ENCODE measurements around the gene VPS35L. TPM values are rescaled to one million over a fixed set of nuclear protein-coding genes. Genes with fewer than 3 reads are reported as not detected.

Gene VPS35L
- total and polyA plus RNA-seq, 2 of the 13 experiments (the other 11 are each of a cell fraction or from before 2014, with no cell fraction given), result 1.4 to 1.6 TPM

DNA sequence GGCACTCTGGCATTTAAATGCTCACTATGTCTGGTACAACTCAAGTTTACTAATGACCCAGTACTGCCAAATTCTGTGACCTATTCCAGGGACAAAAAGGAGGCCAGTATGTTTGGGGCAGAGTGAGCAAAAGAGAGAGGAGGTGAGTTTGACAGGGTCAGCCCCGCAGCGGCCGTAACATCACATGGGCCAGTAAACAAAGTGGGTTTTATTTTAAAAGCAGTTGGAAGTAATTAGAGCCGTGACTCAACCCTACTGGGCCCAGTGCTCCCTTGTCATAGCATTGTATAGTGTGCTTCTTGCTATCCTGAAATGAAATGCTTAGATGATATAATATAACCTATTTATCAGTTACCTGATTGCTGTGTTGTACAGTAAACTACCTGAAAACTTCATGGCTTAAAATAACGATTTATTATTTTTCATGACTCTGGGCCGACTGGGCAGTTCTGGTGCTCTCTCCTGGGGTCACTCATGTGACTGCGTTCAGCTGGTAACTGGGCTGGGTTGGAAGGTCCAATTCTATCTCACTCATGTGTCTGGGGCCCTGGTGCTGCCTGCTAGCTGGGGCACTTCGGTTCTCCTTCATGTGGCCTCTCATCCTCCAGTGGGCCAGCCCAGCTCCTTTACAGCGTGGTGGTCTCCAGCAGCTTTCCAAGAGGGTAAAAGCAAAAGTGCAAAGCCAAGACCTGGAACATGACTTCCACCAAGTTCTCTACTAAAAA is 189.9 kb downstream of the VPS35L start (continued):
- TF ChIP-seq, protein P1, sequence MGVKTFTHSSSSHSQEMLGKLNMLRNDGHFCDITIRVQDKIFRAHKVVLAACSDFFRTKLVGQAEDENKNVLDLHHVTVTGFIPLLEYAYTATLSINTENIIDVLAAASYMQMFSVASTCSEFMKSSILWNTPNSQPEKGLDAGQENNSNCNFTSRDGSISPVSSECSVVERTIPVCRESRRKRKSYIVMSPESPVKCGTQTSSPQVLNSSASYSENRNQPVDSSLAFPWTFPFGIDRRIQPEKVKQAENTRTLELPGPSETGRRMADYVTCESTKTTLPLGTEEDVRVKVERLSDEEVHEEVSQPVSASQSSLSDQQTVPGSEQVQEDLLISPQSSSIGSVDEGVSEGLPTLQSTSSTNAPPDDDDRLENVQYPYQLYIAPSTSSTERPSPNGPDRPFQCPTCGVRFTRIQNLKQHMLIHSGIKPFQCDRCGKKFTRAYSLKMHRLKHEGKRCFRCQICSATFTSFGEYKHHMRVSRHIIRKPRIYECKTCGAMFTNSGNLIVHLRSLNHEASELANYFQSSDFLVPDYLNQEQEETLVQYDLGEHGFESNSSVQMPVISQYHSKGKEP (CRISPR knock-in tag; IDR thresholded peaks at IDR 0.05), result no peak

DNA sequence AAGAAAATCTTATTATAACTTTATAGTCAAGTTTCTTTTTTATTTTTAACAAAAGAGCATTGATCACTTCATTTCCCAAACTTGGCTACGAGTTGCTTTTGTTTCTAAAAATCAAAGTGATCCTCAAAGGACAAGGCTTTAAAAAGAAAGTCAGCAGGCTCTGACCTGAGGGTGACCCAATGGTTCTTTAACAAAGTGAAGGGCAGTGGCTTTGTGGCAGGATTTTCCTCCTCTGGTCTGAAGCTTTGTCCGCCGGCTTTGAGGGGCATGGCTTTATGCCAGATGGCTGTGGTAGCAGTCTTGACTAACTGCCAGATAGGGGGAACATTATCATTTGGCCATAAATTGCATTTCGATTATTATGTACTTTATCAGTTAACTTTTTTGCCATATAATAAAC is 191.1 kb downstream of the VPS35L start:
- Histone ChIP-seq H3K4me3 (replicated peaks in 1 of 3; ENCODE audit: insufficient read depth in 1 of 3, low read depth in 2 of 3, low read length in 3 of 3) (no peak overlapping the region), H3K27me3 (ENCODE audit: control insufficient read depth in 1 of 2, insufficient read depth in 2 of 2, low read length in 2 of 2) (no peaks in the 10 kb centered on the region), H3K79me2 (ENCODE audit: insufficient read depth, low read length) (no peaks in the 10 kb centered on the region), H3K36me3 (replicated peaks in 1 of 2; ENCODE audit: control insufficient read depth in 1 of 2, insufficient read depth in 2 of 2, low read length in 2 of 2) (no peaks in the 10 kb centered on the region), H3K27ac (ENCODE audit: extremely low read length, insufficient read depth, low read length) (no peak overlapping the region), H3K9ac (ENCODE audit: insufficient read depth, low read depth, low read length) (no peak overlapping the region), H4K20me1 (ENCODE audit: insufficient read depth, low read length) (no peaks in the 10 kb centered on the region), H3K4me1 (ENCODE audit: insufficient read depth, low read length) (peaks cover 54% of the 10 kb centered on the region), H2AFZ (ENCODE audit: low read length) (no peak overlapping the region), H3K4me2 (ENCODE audit: low read depth, low read length) (no peak overlapping the region), H3K9me3 (ENCODE audit: low read length) (no peaks in the 10 kb centered on the region)
- BruUV-seq (replicated peaks), result no TSS peak
- ATAC-seq (no peak), FAIRE-seq (no peak), DNase-seq (ENCODE audit: low spot score) (no peak)
- intact Hi-C loops (cut with micrococcal nuclease; ENCODE audit: unreplicated experiment), result no loop called here
- no peak for TF ChIP-seq ZNF616 (CRISPR knock-in tag; IDR thresholded peaks at IDR 0.05; ENCODE audit: low read depth)
- no peak for TF ChIP-seq SIX1 (CRISPR knock-in tag; IDR thresholded peaks at IDR 0.05; ENCODE audit: borderline replicate concordance)
- TF ChIP-seq, protein P2, sequence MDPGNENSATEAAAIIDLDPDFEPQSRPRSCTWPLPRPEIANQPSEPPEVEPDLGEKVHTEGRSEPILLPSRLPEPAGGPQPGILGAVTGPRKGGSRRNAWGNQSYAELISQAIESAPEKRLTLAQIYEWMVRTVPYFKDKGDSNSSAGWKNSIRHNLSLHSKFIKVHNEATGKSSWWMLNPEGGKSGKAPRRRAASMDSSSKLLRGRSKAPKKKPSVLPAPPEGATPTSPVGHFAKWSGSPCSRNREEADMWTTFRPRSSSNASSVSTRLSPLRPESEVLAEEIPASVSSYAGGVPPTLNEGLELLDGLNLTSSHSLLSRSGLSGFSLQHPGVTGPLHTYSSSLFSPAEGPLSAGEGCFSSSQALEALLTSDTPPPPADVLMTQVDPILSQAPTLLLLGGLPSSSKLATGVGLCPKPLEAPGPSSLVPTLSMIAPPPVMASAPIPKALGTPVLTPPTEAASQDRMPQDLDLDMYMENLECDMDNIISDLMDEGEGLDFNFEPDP (CRISPR knock-in tag; conservative IDR thresholded peaks at IDR 0.05), result no peak
- no peak for TF ChIP-seq ZMYM2 (CRISPR knock-in tag; IDR thresholded peaks at IDR 0.05)
- CTCF ChIA-PET (ENCODE audit: low intra/inter-chr PET ratio, low total read pairs), result no interaction called here
- POLR2A ChIA-PET, result no interaction called here
- in situ Hi-C loops (cut with HindIII; ENCODE audit: extremely low pct_ligation_motif_present, low pct_unique_long_range_greater_than_20kb), result no loop called here
- WGBS (ENCODE audit: low lambda C conversion rate), result 73% methylated on average over 4 of the region's 4 CpGs

Data from HepG2 (cell line).